Natural killer cell (primary cell): ENCODE data around the gene MORN5. TPM values are rescaled to one million over a fixed set of nuclear protein-coding genes. Genes with fewer than 3 reads are reported as not detected.

ENCODE experiments used
- ATAC-seq, 3 donors: fragments of 150-1000 bp in 2 of 3; fragments of 200-7000 bp in 1 of 3; cut with Tn5 transposase; 1 replicate in 1 of 3; 2 replicates in 2 of 3; pipeline ENCODE4 v1.10.0; 2021; ENCODE audit warnings: mild to moderate bottlenecking in 2 of 3, moderate library complexity in 2 of 3
- DNase-seq, 2 donors: peaks; one replicate each; pipeline versions ENCODE4 v3.0.0 to v3.0.0-alpha.2; 2013 to 2021; ENCODE audit warnings: mixed read lengths in 1 of 2
- H3K27ac ChIP-seq: one replicate; pipeline ENCODE4 v1.5.1; 2013; ENCODE audit warnings: mild to moderate bottlenecking, low read length
- H3K27me3 ChIP-seq: one replicate; pipeline ENCODE4 v1.6.1; 2013; ENCODE audit warnings: low read length; ENCODE audit not compliant: control insufficient read depth, insufficient read depth
- H3K36me3 ChIP-seq: one replicate; pipeline ENCODE4 v1.6.1; 2013; ENCODE audit warnings: low read length; ENCODE audit not compliant: control insufficient read depth, insufficient read depth
- H3K4me1 ChIP-seq: one replicate; pipeline ENCODE4 v1.6.1; 2013; ENCODE audit warnings: low read length; ENCODE audit not compliant: control insufficient read depth, insufficient read depth
- H3K4me3 ChIP-seq: one replicate; pipeline ENCODE4 v1.5.1; 2013; ENCODE audit warnings: low read length
- H3K9me3 ChIP-seq: one replicate; pipeline ENCODE4 v1.6.1; 2013; ENCODE audit warnings: low read length; ENCODE audit not compliant: control insufficient read depth, insufficient read depth
- H3K27ac Mint-ChIP-seq, 2 donors: one replicate each; pipeline ENCODE4 v1.8.0; 2022; ENCODE audit warnings: mild to moderate bottlenecking in 2 of 2, mixed read lengths in 2 of 2, moderate library complexity in 1 of 2
- H3K27me3 Mint-ChIP-seq, 2 donors: one replicate each; pipeline ENCODE4 v1.8.0; 2022; ENCODE audit warnings: low read depth in 2 of 2, mixed read lengths in 2 of 2
- H3K36me3 Mint-ChIP-seq: one replicate; pipeline ENCODE4 v1.8.0; 2022; ENCODE audit warnings: mixed read lengths
- H3K4me1 Mint-ChIP-seq, 2 donors: one replicate each; pipeline ENCODE4 v1.8.0; 2022; ENCODE audit warnings: mixed read lengths in 2 of 2
- H3K4me3 Mint-ChIP-seq: one replicate; pipeline ENCODE4 v1.8.0; 2022; ENCODE audit warnings: mild to moderate bottlenecking, moderate library complexity, mixed read lengths
- H3K9me3 Mint-ChIP-seq, 2 donors: one replicate each; pipeline ENCODE4 v1.8.0; 2022; ENCODE audit warnings: mixed read lengths in 2 of 2
- CTCF ChIP-seq: fragments of 200-600 bp; IDR thresholded peaks from one replicate; pipeline ENCODE4 v1.8.0; 2022; ENCODE audit warnings: antibody characterized with exemption
- WGBS: methylation state at CpG from one replicate; pipeline ENCODE4 v1.1.7; 2013; ENCODE audit warnings: missing lambda C conversion rate; ENCODE audit not compliant: insufficient coverage; 5-methylcytosine and 5-hydroxymethylcytosine counted together
- intact Hi-C: fragments of 100-400 bp; cut with micrococcal nuclease; formaldehyde crosslinking; loops from one replicate; pipeline ENCODE4 v1.14.2; 2022
- total RNA-seq, 4 donors: library from RNA; stranded (reverse); fragments of 120-200 nt in 1 of 4; gene quantifications; one replicate each; pipeline versions ENCODE4 v1.2.3 to v1.2.4, GENCODE V29; 2013 to 2022

MORN5 gene
- total RNA-seq, 3 donors from 2014 or later (not counting 1 experiment from before 2014, with no cell fraction given), result not detected

- Histone ChIP-seq H3K4me1 (peaks cover 3% of the 10 kb centered on the region), H3K9me3 (no peaks in the 10 kb centered on the region), H3K27ac (no peak overlapping the region), H3K27me3 (peaks cover 21% of the 10 kb centered on the region), H3K4me3 (no peak overlapping the region), H3K36me3 (no peaks in the 10 kb centered on the region)
- 94% methylated on average over 59 of the region's 59 CpGs for WGBS
- Mint-ChIP-seq H3K36me3 (no peaks in the 10 kb centered on the region), H3K4me3 (no peak overlapping the region), H3K4me1 (peaks cover 0 to 6% of the 10 kb centered on the region in 2 donors), H3K27ac (no peak overlapping the region), H3K27me3 (peaks cover 36 to 46% of the 10 kb centered on the region in 2 donors), H3K9me3 (no peaks in the 10 kb centered on the region)
- no peak for TF ChIP-seq CTCF
- ATAC-seq (no peak), DNase-seq (no peak)
- intact Hi-C loops, result no loop called here
Measured at GRCh38 chr9:122226758-122227574, 67.3 kb downstream of the MORN5 start.

- no peak for DNase-seq
- Mint-ChIP-seq H3K27ac (no peak overlapping the region), H3K4me3 (no peak overlapping the region), H3K9me3 (no peaks in the 10 kb centered on the region), H3K36me3 (no peaks in the 10 kb centered on the region), H3K27me3 (peaks cover 30 to 40% of the 10 kb centered on the region in 2 donors), H3K4me1 (peaks cover 0 to 6% of the 10 kb centered on the region in 2 donors)
- Histone ChIP-seq H3K4me3 (no peak overlapping the region), H3K9me3 (no peaks in the 10 kb centered on the region), H3K27me3 (peaks cover 21% of the 10 kb centered on the region), H3K27ac (no peak overlapping the region), H3K36me3 (no peaks in the 10 kb centered on the region), H3K4me1 (peaks cover 3% of the 10 kb centered on the region)
- TF ChIP-seq CTCF, result no peak
- WGBS, result 86% methylated on average over 6 of the region's 10 CpGs
- intact Hi-C loops, result no loop called here
- no peak for ATAC-seq
Measured at GRCh38 chr9:122227575-122227900, 67.8 kb downstream of the MORN5 start.

- H3K27me3 Mint-ChIP-seq, result peaks cover 26 to 34% of the 10 kb centered on the region in 2 donors
- no peak overlapping the region for H3K4me3 Mint-ChIP-seq
- Histone ChIP-seq H3K4me1 (peaks cover 3% of the 10 kb centered on the region), H3K27me3 (peaks cover 17% of the 10 kb centered on the region), H3K4me3 (no peak overlapping the region), H3K27ac (no peak overlapping the region), H3K36me3 (no peaks in the 10 kb centered on the region), H3K9me3 (no peaks in the 10 kb centered on the region)
- intact Hi-C loops, result no loop called here
- 1% methylated on average over 33 of the region's 38 CpGs for WGBS
- TF ChIP-seq CTCF, result no peak
- H3K4me1 Mint-ChIP-seq, result peaks cover 0 to 6% of the 10 kb centered on the region in 2 donors
- DNase-seq (no peak), ATAC-seq (no peak)
- H3K27ac Mint-ChIP-seq, result no peak overlapping the region
- H3K36me3 Mint-ChIP-seq, result no peaks in the 10 kb centered on the region
- H3K9me3 Mint-ChIP-seq, result no peaks in the 10 kb centered on the region
Measured at GRCh38 chr9:122228191-122228567, 68.5 kb downstream of the MORN5 start.
